WERI-Rb-1 (cell line): ENCODE data around the gene RIN3.

ENCODE experiments used
- DNase-seq: peaks from one replicate; pipeline ENCODE4 v3.0.0-alpha.2; 2020
- H3K27ac ChIP-seq: fragments of 250-450 bp; sonication (Bioruptor Pico); 2 replicates; pipeline ENCODE4 v1.5.1; 2020; ENCODE audit warnings: mild to moderate bottlenecking, moderate library complexity
- H3K27me3 ChIP-seq: fragments of 250-450 bp; sonication (Bioruptor Pico); 2 replicates; pipeline ENCODE4 v1.5.1; 2021; ENCODE audit warnings: mild to moderate bottlenecking, low read depth, moderate library complexity; ENCODE audit not compliant: insufficient read depth, severe bottlenecking
- H3K36me3 ChIP-seq: fragments of 250-450 bp; sonication (Bioruptor Pico); 2 replicates; pipeline ENCODE4 v1.5.1; 2020; ENCODE audit warnings: mild to moderate bottlenecking, moderate library complexity
- H3K4me3 ChIP-seq: 2 replicates; pipeline ENCODE4 v1.5.1; 2011; ENCODE audit warnings: low read depth, mild to moderate bottlenecking, control low read depth, low read length
- H3K9me3 ChIP-seq: fragments of 250-450 bp; sonication (Bioruptor Pico); 2 replicates; pipeline ENCODE4 v1.5.1; 2021; ENCODE audit warnings: mild to moderate bottlenecking, moderate library complexity; ENCODE audit not compliant: severe bottlenecking
- CTCF ChIP-seq: IDR thresholded peaks from 2 replicates; pipeline ENCODE4 v1.5.1; 2011; ENCODE audit warnings: low read depth, mild to moderate bottlenecking, control low read depth, inconsistent platforms, low read length

The RIN3 gene

DNA sequence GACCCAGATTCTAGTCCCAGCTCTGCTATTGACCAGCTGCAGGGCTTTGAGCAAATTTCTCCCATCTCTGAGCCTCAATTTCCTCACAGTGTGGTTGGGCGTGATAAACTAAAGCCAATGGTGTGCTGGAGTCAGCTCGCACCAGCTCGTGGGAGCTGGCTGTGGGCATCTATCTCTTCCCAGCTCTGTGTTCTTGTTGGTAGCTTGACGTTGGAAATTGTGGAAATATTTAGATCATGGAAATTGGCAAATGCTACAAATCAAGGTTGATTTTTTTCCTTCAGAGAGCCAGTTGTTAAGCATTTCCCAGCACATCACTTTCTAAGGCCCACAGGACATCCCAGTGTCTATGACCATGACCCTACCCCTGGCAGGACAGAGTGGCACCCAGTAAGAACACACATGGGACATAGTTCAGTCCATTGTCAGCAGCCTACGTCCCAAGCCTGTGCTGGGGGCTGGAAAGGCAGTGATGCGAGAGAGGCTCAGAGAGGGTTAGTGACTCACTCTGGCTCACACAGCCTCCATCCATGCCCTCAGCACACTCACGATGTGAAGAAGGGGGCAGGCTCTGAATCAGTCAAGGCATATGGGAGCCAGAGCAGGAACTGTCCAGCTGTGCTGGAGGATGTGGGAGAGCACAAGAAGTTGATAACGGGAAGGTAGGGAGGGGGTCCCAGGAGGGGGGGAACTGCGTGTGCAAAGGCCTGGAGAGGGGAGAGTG lies 157.2 kb downstream of the RIN3 start:
- DNase-seq, result no peak
- H3K9me3 ChIP-seq, result no peaks in the 10 kb centered on the region
- TF ChIP-seq CTCF, result no peak
- H3K36me3 ChIP-seq, result no peaks in the 10 kb centered on the region
- no peak overlapping the region for H3K27ac ChIP-seq
- no peak overlapping the region for H3K4me3 ChIP-seq
- no peaks in the 10 kb centered on the region for H3K27me3 ChIP-seq

DNA sequence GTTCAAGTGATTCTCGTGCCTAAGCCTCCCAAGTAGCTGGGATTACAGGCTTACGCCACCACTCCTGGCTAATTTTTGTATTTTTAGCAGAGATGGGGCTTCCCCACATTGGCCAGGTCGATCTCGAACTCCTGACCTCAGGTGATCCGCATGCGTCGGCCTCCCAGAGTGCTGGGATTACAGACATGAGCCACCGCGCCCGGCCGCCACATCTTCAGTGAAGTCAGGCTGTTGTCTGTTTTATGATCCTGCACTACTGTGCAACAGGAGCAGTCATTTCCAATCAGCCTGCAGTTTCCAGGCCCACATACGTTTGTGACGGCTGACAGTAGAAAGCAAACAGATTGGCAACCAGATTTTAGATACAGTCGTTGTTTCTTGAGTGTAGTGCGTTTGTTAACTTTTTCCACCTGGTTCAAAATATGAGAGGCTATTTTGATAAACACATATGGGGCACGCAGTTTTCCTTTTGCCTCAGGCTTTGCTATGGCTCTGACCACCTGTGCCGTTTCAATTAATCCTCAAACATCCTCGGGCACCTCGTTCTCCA lies 160.1 kb downstream of the RIN3 start:
- Histone ChIP-seq H3K27ac (no peak overlapping the region), H3K9me3 (no peaks in the 10 kb centered on the region), H3K36me3 (no peaks in the 10 kb centered on the region), H3K27me3 (no peaks in the 10 kb centered on the region), H3K4me3 (no peak overlapping the region)
- peak; percentile 62 for DNase-seq
- no peak for TF ChIP-seq CTCF

- no peaks in the 10 kb centered on the region for H3K27me3 ChIP-seq
- no peak overlapping the region for H3K4me3 ChIP-seq
- H3K9me3 ChIP-seq, result no peaks in the 10 kb centered on the region
- TF ChIP-seq CTCF, result no peak
- H3K36me3 ChIP-seq, result peaks cover 11% of the 10 kb centered on the region
- H3K27ac ChIP-seq, result no peak overlapping the region
- DNase-seq, result no peak
Observed at GRCh38 chr14:92675421-92675820, 161.8 kb downstream of the RIN3 start.

GRCh38 chr14:92675976-92676375 lies 162.4 kb downstream of the RIN3 start:
- TF ChIP-seq CTCF, result no peak
- Histone ChIP-seq H3K27ac (no peak overlapping the region), H3K36me3 (peaks cover 16% of the 10 kb centered on the region), H3K27me3 (no peaks in the 10 kb centered on the region), H3K9me3 (no peaks in the 10 kb centered on the region), H3K4me3 (no peak overlapping the region)
- no peak for DNase-seq

DNA sequence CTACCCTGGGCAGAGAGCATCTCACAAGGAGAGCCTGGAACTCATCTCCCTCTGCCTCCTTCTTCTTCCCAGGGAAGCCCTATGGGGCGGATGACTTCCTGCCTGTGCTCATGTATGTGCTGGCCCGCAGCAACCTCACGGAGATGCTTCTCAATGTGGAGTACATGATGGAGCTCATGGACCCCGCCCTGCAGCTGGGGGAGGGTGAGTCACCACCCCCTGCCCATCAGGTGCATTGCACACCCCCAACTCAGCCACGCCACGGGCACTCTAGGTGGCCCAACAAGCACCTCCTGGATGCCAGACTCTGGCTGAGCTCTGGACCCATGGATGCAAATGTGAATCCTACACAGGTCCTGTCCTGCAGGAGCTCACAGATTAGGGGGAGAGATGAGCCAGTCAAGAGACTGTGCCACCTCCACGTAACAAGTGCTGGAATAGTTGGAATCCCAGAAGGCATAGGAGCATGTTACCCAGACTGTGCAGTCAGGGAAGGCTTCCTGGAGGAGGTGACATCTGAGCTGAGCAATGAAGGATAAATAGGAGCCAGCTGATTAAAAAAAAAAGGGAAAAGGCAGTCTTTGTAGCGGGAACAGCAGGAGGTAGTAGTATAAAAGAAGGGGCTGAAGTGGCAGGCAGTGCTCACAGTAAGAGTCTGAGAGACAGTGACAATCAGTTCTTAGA lies 163.0 kb downstream of the RIN3 start:
- DNase-seq, result no peak
- H3K27ac ChIP-seq, result no peak overlapping the region
- H3K9me3 ChIP-seq, result no peaks in the 10 kb centered on the region
- H3K36me3 ChIP-seq, result peaks cover 22% of the 10 kb centered on the region
- TF ChIP-seq CTCF, result no peak
- no peak overlapping the region for H3K4me3 ChIP-seq
- no peaks in the 10 kb centered on the region for H3K27me3 ChIP-seq
